HG02571 (cell line): Measurements from ENCODE around the gene PLCB1.

Experiments used
- ATAC-seq: cut with Tn5 transposase; IDR thresholded peaks from one replicate; pipeline ENCODE4 v1.9.1; 2021; ENCODE audit warnings: mild to moderate bottlenecking, moderate library complexity; ENCODE audit not compliant: unreplicated experiment

PLCB1 gene

DNA sequence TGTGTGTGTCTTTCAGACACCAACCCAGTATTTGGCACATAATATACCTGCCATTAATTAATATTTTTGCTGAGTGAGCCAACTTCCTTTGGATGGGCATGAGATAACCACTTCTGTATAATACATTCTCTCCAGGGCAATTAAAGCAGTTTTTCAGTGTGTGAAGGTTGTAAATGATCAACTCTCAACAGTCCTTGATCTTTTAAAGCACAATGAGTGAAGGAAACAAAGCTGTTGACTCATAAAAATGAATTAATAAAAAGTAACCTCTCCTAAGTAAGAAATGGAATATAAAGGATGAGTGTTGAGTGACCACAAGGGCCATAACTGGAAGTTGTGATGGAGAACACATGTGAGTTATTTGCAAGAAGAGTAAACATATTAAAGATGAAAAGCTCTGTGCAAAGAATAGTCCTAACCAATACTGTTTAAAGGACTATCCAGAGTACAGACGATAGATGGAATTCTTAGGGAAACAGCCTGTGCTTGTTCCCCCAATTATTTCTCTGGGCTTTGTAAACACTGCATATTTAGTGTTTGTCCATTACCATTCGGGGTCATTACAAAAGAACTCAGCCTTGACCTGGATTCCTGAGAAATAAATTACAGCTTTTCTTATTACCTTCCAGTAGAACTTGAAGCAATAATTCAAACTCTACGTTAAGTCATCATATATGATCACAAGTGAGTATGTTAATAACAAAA lies 446.2 kb downstream of the PLCB1 start:
- no peak for ATAC-seq

DNA sequence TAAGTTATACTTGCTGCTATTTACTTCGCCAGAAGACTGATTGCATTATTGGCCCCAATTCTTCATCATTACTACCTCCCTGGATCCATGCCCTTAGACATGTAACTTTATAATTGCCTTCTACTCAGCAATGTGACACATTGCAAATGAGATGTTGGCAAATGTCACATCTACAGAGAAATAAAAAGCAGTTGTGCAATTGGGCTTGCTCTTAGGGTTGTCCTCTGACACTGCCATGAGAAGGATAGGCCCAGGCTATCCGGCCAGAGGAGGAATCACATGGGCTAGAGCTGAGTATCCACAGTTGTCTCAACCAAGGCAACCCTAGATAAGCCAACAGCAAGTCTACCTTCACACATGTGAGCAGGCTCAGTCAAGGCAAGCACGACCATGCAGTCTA lies 447.0 kb downstream of the PLCB1 start:
- ATAC-seq = no peak

DNA sequence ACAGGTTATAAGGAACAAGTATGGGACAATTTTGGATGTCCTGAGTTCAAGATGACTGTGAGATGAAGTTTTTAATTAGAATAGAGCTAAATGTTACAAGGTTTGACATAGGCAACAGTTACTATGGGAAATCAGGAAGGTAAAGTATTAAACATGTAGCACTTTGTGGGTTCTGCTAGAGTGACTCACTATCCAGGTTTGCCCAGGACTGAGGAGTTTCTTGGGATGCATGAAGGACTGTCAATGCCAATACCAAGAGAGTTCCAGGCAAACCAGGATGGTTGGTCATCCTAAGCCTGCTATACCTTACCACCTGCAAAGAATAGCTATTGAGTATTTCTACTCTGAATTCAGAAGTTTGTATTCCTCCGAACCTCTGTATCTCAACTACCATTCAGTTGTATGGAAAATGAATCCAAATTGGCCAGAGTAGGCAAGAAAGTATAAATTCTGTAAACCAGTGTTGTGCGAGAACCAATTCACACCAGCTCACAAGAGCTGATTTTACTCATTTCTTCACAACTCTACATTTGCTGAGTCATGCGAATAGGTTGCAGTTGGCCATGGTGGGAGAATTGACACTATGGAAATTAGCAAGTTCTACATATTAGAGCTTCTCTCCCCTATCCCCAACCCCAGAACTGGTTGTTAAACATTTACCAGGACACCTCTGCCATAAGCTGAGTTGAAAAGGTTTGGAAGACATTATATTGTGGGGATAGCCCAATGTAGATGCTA lies 449.5 kb downstream of the PLCB1 start:
- ATAC-seq = no peak

DNA sequence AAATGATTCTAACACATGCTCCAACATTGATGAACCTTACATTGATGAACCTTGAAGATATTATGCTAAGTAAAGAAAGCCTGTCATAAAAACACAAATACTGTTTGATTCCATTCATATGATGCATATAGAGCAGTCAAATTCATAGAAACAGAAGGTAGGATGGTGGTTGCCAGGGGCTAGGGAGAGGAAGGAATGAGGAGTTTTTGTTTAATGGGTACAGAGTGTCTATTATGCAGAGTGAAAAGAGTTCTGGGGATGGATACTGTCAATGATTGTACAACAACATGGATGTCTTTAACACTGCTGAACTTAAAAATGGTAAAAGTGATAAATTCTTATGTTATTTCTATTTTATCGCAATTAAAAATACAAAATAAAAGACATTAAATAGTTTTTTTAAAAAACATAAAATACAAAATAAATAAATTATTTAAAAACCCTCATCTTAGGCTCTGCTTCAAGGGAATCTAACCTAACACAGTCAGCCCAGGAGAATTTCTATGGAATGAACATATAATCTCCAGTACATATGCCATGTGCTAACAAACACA lies 451.0 kb downstream of the PLCB1 start:
- no peak for ATAC-seq

DNA sequence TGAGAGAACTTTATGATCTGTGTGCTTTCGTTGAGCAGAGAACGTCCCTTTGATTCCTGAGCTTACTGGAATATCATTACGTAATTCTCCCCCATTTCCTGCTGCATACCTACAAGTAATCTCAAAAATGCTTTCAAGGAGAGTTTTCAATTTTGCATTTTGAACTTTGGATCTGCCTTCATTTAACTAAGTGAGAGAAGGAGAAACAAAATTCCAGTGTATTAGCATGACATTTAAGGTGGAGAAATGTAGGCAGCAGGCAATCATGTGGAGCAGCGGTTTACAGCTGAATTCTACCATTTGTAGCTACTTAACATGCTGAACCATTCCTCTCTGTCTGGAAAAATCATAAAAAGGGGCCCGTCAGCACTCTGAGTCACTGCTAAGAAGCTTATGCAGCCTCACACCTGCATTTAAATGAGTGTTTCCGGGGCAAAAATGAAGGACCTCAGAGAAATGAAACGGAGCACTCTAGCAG lies 451.5 kb downstream of the PLCB1 start:
- no peak for ATAC-seq

DNA sequence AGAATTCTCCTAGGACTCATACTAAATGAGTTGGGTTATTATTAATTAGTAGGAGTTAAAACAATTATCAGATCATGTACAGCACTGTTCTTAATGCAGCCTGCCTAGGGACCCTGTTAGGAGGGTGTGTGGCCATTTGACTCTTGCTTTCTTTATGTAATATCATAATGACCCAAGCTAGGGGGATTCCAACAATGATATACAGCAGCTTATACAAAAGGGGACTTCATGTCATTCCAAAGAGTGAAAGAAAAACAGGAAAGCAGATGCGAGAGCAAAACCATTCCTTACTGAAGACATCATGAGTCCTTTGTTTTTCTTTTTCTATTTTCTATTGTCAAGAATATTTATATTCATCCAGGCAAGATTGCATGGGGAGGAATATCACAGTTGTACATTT lies 455.2 kb downstream of the PLCB1 start:
- ATAC-seq = no peak

DNA sequence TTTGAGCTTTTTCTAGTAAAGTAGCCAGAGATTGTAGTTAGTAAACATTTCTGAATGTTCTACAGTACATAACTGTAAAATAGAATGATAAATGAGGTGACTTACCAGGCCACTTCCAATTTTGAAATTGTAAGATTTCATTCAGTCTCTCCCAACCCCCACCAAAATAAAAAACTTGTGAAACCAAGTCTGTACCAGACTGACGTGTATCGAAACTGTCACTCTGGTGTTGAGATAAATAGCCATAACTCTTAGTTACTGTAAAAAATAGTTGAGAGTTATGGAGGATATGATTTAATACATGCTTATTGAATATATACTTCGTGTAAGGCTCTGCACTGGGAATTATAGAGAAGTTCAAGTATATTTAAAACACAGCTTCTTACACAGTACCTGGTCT lies 455.7 kb downstream of the PLCB1 start:
- peak; percentile 54 for ATAC-seq

DNA sequence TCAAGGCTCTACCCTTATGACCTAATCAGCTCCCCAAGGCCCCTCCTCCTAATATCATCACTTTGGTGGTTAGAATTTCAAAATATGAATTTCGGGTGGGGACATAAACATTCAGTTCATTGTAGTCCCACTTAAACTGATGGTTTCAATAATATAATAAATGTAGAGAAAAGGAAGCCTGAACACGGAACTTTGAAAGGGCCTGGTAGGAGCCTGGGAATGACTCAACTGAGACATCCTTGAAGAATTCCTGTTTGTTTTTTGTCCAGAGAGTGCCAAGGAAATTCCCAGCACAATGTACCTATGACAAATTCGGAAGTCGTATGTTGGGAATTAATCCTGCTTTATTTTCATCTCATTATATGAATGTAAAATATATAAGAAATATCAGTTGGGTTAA lies 457.9 kb downstream of the PLCB1 start:
- no peak for ATAC-seq

DNA sequence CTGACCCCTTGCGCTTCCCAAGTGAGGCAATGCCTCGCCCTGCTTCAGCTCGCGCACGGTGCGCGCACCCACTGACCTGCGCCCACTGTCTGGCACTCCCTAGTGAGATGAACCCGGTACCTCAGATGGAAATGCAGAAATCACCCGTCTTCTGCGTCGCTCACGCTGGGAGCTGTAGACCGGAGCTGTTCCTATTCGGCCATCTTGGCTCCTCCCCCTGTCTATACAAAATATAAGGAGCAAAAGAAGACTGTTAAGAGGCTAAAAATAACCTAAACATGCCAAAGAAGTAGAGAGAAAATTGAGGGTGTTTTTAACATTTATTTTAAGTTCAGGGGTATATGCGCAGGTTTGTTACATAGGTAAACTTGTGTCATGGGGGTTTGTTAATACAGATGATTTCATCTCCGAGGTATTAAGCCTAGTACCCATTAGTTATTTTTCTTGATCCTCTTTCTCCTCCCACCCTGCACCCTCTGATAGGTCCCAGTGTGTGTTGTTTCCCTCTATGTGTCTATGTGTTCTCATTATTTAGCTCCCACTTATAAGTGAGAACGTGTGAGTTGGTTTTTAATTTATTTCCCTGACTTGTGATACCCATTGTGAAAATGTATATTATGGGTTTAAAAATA lies 469.0 kb downstream of the PLCB1 start:
- peak; percentile 5 for ATAC-seq

DNA sequence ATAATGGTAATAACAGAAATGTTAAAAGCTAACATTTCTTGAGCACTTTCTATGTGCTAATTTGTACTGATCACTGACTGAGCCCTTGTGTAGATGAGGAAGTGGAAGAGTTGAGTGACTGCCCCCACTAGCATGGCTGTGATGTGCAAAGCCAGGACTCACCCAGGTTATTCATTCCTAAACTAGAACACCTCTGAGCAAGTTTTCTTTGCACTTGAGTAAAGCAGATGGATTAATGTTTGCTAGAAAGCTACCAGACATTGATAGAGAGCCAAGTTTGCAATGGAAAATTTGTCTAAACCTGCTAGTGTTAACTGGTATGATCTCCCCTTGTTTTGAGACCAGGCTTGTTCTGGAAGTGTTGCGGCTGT lies 469.5 kb downstream of the PLCB1 start:
- ATAC-seq = peak; percentile 74

DNA sequence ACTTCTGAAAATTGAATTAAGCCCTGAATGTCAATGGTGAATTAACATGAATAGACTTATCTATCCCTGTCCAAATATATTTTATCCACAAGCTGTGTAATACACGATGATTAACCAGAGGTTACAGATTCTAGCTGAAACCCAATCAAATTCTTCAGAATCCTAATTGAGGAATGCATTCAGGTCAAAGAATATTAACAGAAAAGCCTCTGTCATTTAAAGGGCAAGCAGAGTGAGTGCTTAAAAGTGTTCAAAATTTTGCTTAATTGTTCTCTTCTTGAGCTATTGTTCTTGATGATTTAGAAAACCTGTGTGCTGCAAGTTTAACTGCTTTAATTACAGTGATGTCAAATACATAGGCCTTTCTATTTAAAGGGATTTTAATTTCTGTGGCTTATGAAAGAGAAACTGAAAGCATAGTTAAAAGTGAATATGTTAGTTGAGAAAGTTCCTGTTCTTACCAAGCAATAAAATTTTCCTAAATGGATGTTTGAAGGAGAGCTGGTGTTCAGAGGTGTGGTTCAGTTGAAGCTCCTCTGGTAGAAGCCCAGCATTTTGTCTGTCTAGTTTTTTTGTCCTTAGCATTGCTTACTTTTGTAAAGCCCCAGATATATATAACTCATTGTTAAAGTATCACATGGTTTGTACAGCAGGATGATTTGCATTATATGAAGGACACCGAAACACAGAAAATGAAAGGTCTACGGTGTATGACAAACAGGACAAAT lies 470.5 kb downstream of the PLCB1 start:
- ATAC-seq = peak; percentile 88

DNA sequence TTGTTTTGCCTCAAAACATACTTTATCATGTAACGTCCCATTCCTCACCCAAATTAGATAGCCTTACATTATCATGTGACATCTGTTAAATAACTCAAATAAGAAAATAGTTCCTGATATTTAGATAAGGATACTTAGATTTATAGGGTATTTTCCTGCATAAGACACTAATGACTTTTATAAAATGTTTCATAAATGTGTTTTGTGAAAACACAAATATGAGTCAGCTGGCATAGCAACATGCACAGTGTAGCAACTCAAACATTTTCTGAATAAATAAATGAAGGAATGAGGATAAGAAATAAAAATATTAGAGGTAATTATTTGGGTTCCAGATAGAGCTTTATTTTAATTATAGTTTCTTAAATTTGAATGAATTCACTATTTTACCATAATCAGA lies 476.4 kb downstream of the PLCB1 start:
- no peak for ATAC-seq

DNA sequence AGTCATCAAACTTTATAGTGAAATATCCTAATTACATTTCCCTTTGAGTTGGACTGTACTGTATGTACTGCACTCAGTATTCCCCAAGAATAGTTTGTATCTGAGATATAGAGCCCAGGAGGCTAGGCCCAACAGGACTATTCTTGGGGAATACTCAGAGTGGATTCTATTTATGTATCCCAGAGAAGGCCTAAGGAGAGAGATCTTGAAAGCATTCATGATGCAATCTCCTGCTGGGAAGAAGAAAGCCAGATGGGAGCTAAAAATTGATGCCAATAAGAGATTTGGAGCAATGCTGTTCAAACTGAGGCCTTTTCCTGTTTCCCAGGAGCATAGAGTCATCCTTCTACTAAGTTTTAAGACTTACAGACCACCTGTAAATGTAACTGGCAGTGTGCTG lies 484.7 kb downstream of the PLCB1 start:
- ATAC-seq = no peak

DNA sequence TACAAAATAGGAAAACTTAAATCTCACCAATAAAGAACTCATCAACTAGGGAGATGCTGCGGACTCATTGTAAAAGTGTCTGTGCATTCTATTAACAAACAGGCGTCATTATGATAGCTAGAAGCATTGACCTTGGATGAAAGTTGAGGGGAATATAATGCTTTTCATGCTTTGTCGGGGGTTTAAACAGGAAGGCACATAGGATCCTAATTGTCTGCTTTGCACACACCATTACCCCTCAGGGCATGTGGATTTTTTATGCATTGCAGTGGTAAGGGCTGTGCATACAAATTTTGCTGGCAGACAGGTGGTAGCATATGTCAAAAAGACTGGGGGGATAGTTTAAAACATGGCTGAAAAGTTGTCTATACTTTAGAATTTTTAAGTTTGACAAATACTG lies 488.9 kb downstream of the PLCB1 start:
- no peak for ATAC-seq

DNA sequence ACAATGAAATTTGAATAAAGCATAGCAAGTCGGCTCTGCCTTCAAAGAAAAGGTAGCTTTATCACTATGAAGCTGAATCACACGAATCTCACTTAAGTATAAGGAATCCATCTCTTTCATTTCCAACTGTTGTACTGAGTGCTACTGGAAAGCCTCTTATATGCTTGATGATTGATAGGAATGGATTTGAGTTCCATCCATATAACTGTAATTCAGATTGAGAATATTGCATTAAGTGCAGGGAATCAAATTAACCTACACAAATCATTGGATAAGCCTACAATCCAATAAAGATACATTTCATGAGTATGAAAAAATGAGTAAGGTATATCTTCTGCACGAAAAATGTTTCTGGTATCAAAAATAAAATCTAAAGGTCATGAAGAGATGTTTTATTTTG lies 492.0 kb downstream of the PLCB1 start:
- no peak for ATAC-seq

DNA sequence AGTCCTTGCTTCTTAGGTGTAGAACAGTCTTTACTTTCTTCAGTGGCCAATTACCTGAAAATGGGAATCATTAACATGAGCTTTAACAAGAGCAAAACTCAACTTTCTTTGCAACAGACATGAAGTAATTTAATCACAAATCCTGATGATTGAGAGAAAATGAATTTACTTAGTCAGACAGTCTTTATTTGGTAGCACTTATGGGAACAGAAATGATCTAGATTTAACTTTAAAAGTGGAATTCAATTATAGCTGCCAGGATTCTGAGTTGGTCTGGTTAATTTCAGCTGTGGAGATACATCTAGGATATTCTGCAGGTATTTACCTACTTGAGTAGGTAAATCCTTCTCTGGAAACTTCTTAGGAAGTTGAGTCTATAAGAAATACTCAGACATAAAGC lies 492.6 kb downstream of the PLCB1 start:
- no peak for ATAC-seq

DNA sequence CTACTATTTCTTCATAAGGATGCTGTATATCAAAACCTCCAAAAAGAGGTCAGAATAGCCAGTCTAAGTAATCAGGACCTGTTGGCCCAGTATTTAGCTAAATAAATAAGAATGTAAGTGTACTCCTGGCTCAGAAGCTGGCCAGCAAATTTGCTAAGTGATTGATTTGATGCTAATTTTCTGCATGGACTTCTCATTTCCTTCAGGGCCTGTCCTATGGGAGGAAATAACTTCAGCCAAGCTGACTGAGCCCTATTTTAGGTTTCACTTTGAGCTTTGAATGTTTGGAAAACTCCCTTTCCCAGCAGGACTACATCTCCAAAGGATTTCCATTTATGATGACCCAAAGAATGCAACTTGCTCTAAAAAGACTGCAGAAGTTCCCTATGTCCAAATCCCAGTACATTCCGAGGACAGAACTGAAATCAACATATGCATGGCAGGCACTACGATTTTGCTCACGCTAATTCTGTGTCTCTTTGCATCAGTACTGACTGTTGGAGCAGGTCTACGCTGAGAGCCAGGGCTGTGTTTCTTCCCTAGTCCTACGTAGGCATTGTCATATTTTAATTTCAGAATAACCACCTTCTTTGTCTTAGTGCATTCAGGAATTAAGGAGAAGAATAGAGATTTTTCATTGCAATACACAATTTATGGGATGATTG lies 495.4 kb downstream of the PLCB1 start:
- no peak for ATAC-seq

DNA sequence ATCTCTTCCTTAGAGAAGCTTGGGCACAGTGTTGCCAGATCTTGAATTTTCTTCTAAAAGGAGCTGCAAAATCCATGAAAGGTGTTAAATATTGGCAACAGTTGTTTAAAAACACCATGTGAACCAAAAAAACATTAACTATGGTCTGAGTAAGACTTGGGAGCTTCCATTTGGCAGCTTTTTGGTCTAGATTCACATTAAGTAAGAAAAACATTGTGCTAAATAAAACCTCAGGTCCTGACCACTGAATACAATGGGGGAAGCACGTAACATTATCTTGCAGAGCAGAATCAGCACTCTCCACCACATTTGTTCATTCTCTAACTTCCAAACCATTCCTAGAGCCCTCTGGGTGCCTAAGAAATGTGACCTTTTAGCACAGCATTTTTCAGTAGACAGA lies 499.2 kb downstream of the PLCB1 start:
- no peak for ATAC-seq

DNA sequence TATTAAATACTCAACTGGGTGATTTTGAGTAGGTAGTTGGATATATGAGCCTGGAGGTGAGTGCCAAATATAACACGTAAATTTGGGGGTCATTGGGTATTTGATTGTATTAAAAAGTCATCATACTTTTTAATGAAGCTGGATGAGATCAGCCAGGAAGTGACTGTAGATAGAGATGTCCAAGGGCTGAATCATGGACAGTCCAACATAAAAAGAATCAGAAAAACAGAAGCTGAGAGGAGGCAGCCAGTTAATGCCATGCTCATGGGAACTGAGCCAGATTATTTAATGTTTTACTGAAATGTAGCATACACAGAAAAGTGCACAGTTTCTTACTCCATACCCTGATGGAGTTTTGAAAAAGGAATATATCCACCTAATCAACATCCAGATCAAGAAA lies 501.3 kb downstream of the PLCB1 start:
- no peak for ATAC-seq

DNA sequence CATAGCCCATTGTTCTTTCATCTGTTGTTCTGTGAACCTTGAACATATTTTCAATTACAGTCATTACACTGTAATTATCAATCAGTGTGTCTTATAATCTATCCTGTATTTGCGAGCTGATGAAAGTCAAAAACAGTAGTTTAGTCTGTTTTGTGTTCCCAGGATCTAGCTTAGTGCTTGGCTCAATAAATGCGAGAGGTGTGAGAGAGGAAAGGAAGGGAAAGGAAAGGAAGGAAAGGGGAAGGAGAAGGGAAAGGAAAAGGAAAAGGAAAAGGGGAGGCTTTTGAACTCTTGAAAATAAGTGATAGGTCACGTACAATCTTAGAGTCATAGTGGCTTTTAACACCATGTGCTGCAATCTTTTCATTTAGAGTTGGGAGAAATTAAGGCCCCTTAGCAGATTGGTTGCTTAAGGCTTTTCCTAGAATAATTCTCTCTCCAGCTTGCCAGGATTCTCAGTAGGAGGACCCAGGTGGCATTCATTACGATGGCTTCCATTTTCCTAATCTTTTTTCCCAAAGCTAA lies 503.0 kb downstream of the PLCB1 start:
- ATAC-seq = no peak
